ENCODE results near the gene LARGE2.

- TF ChIP-seq POLR2A (IDR thresholded peaks at IDR 0.05) (no peak), POLR2AphosphoS5 (IDR thresholded peaks at IDR 0.05) (no peak), EP300 (IDR thresholded peaks at IDR 0.05; ENCODE audit: low read depth) (no peak)
- TF ChIP-seq, protein P1, sequence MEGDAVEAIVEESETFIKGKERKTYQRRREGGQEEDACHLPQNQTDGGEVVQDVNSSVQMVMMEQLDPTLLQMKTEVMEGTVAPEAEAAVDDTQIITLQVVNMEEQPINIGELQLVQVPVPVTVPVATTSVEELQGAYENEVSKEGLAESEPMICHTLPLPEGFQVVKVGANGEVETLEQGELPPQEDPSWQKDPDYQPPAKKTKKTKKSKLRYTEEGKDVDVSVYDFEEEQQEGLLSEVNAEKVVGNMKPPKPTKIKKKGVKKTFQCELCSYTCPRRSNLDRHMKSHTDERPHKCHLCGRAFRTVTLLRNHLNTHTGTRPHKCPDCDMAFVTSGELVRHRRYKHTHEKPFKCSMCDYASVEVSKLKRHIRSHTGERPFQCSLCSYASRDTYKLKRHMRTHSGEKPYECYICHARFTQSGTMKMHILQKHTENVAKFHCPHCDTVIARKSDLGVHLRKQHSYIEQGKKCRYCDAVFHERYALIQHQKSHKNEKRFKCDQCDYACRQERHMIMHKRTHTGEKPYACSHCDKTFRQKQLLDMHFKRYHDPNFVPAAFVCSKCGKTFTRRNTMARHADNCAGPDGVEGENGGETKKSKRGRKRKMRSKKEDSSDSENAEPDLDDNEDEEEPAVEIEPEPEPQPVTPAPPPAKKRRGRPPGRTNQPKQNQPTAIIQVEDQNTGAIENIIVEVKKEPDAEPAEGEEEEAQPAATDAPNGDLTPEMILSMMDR (IDR thresholded peaks at IDR 0.05): no peak
Observed at GRCh38 chr11:45973601-45974000, 51.1 kb downstream of the LARGE2 start.

Measured in transverse colon (tissue), 4 donors.